ENCODE results near the gene AGPAT3. TPM values are rescaled to one million over a fixed set of nuclear protein-coding genes. Genes with fewer than 3 reads are reported as not detected.

Gene AGPAT3
- total RNA-seq, 1 experiment from 2014 or later, result 13.0 TPM

DNA sequence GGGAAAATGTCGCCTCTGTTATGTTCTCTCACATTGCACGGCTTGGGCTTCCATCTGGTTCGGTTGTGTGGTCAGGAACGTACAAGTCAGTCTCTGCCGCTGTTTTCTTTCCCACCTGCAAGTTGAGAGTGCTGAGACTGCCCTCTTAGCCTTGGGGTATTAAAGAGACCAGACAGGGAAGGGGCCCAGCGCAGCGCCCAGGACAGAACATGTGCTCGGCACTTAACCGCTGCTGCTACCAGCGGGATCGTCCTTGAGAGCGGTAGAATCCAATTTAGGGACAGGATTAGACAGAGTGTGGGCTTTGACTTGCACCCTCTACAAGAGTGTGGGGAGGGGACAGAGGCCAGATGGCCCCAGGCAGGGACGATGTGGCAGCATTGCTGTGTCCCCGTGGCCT, 17.7 kb upstream of the AGPAT3 start:
- peaks cover 7% of the 10 kb centered on the region for H3K27me3 Mint-ChIP-seq (ENCODE audit: low read depth)
- Histone ChIP-seq H3K79me1 (ENCODE audit: insufficient read depth, low read depth, low read length, poor library complexity, severe bottlenecking) (no peaks in the 10 kb centered on the region), H3K4me1 (ENCODE audit: insufficient read depth, low read length) (no peaks in the 10 kb centered on the region), H2BK15ac (ENCODE audit: low read depth, low read length) (no peak overlapping the region), H2BK12ac (ENCODE audit: insufficient read length, low read depth, low read length) (no peak overlapping the region), H3K4me2 (ENCODE audit: insufficient read depth, insufficient read length, low read length) (no peak overlapping the region), H3K27me3 (ENCODE audit: insufficient read depth, low read length) (no peaks in the 10 kb centered on the region), H3K9me3 (ENCODE audit: control insufficient read depth, low read depth, low read length) (no peaks in the 10 kb centered on the region), H3K79me2 (ENCODE audit: insufficient read depth, low read length) (no peaks in the 10 kb centered on the region), H4K8ac (replicated peaks; ENCODE audit: insufficient read length, low read depth, low read length) (no peak overlapping the region), H3K23ac (ENCODE audit: insufficient read length, low read depth, low read length) (no peak overlapping the region), H3K4ac (ENCODE audit: low read depth, low read length) (no peak overlapping the region), H4K5ac (ENCODE audit: insufficient read length, low read depth, low read length) (no peak overlapping the region), H2AFZ (ENCODE audit: low read length) (no peak overlapping the region), H2BK20ac (ENCODE audit: low read depth, low read length, poor library complexity, severe bottlenecking) (no peak overlapping the region), H4K20me1 (ENCODE audit: control insufficient read depth, insufficient read depth, insufficient read length) (no peaks in the 10 kb centered on the region), H3T11ph (ENCODE audit: low read length) (no peak overlapping the region), H3K18ac (ENCODE audit: insufficient read length, low read depth, low read length) (no peak overlapping the region), H4K91ac (ENCODE audit: insufficient read length, low read depth, low read length) (no peak overlapping the region), H3K23me2 (ENCODE audit: insufficient read length, low read depth, low read length, poor library complexity, severe bottlenecking) (no peaks in the 10 kb centered on the region), H3K27ac (ENCODE audit: insufficient read length, low read depth, low read length) (no peak overlapping the region), H2BK5ac (ENCODE audit: insufficient read length, low read length) (no peak overlapping the region), H3K56ac (ENCODE audit: insufficient read length, low read depth, low read length) (no peak overlapping the region), H3K9ac (ENCODE audit: extremely low read depth, insufficient read length, low read length) (no peak overlapping the region), H2BK120ac (ENCODE audit: low read depth, low read length, poor library complexity, severe bottlenecking) (no peak overlapping the region), H3K14ac (ENCODE audit: insufficient read depth, low read length) (no peak overlapping the region), H2AK5ac (ENCODE audit: insufficient read length, low read length) (no peak overlapping the region)
- H3K4me1 Mint-ChIP-seq, result peaks cover 2 to 4% of the 10 kb centered on the region in 2 experiments; a peak in 2 of 4 replicates
- no peak overlapping the region for H3K4me3 Mint-ChIP-seq
- no peaks in the 10 kb centered on the region for H3K36me3 Mint-ChIP-seq (ENCODE audit: insufficient read depth in 1 of 3, low read depth in 3 of 3)
- DNase-seq, result no peak
- no peak overlapping the region for H3K27ac Mint-ChIP-seq
- no CpG with 5 or more reads among the region's 14 CpGs for WGBS (ENCODE audit: extremely low coverage, insufficient read length, low lambda C conversion rate)
- TF ChIP-seq, protein P1, sequence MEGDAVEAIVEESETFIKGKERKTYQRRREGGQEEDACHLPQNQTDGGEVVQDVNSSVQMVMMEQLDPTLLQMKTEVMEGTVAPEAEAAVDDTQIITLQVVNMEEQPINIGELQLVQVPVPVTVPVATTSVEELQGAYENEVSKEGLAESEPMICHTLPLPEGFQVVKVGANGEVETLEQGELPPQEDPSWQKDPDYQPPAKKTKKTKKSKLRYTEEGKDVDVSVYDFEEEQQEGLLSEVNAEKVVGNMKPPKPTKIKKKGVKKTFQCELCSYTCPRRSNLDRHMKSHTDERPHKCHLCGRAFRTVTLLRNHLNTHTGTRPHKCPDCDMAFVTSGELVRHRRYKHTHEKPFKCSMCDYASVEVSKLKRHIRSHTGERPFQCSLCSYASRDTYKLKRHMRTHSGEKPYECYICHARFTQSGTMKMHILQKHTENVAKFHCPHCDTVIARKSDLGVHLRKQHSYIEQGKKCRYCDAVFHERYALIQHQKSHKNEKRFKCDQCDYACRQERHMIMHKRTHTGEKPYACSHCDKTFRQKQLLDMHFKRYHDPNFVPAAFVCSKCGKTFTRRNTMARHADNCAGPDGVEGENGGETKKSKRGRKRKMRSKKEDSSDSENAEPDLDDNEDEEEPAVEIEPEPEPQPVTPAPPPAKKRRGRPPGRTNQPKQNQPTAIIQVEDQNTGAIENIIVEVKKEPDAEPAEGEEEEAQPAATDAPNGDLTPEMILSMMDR (conservative IDR thresholded peaks at IDR 0.05), result no peak
- no peaks in the 10 kb centered on the region; a peak in 1 of 5 replicates for H3K9me3 Mint-ChIP-seq
